Testis (tissue), 3 donors: ENCODE data around the gene TMEM132A. TPM values are rescaled to one million over a fixed set of nuclear protein-coding genes. Genes with fewer than 3 reads are reported as not detected.

Source experiments
- DNase-seq: peaks from one replicate; pipeline ENCODE4 v3.0.0-alpha.2; 2019
- H3K27ac ChIP-seq, 2 donors: fragments of 200-600 bp; sonication (generic); one replicate each; pipeline ENCODE4 v1.5.1; 2019
- H3K27me3 ChIP-seq: fragments of 200-600 bp; sonication (generic); one replicate; pipeline ENCODE4 v1.5.1; 2019
- H3K36me3 ChIP-seq: fragments of 200-600 bp; sonication (generic); one replicate; pipeline ENCODE4 v1.5.1; 2017; ENCODE audit warnings: low read depth; ENCODE audit errors: missing control alignments
- H3K4me1 ChIP-seq: fragments of 200-600 bp; sonication (generic); one replicate; pipeline ENCODE4 v1.5.1; 2019
- H3K4me3 ChIP-seq, 2 donors: fragments of 200-600 bp; sonication (generic); one replicate each; pipeline ENCODE4 v1.5.1; 2017 to 2019
- H3K9me3 ChIP-seq: fragments of 200-600 bp; sonication (generic); one replicate; pipeline ENCODE4 v1.5.1; 2017
- CTCF ChIP-seq, 3 experiments: fragments of 450-650 bp in 2 of 3; fragments of 200-600 bp in 1 of 3; sonication (generic) in 1 of 3; IDR thresholded peaks; one replicate each; pipeline ENCODE4 v1.5.1; 2016 to 2019; ENCODE audit warnings: antibody characterized with exemption in 3 of 3, mild to moderate bottlenecking in 2 of 3, moderate library complexity in 1 of 3
- POLR2A ChIP-seq: fragments of 450-650 bp; IDR thresholded peaks from one replicate; pipeline ENCODE4 v1.6.1; 2017; ENCODE audit warnings: antibody characterized with exemption, mild to moderate bottlenecking, moderate library complexity
- WGBS, 2 donors: methylation state at CpG; one replicate each; pipeline ENCODE4 v1.1.5; 2018; 5-methylcytosine and 5-hydroxymethylcytosine counted together
- intact Hi-C: fragments of 100-400 bp; cut with DNase I; formaldehyde crosslinking; loops from one replicate; pipeline ENCODE4 v1.15.1; 2023; ENCODE audit warnings: low total_unique reads
- polyA plus RNA-seq: library from polyadenylated mRNA; stranded (reverse); fragments of 350-450 nt; fragmentation: Illumina TruSeq; extraction: RNeasy Lipid Tissue Mini Kit (QIAGEN cat#74804); gene quantifications from one replicate; pipeline ENCODE4 v1.2.3, GENCODE V29; 2014; ENCODE audit warnings: low read depth, low replicate concordance; ENCODE audit not compliant: insufficient read depth
- total RNA-seq, 2 donors: library from RNA; depleted of rRNA; stranded (reverse); fragments of >200 nt; gene quantifications; one replicate each; pipeline ENCODE4 v1.2.3, GENCODE V29; 2016

Gene TMEM132A
- total and polyA plus RNA-seq, 3 donors from 2014 or later, result 17.8 to 39.0 (median 21.7) TPM

DNA sequence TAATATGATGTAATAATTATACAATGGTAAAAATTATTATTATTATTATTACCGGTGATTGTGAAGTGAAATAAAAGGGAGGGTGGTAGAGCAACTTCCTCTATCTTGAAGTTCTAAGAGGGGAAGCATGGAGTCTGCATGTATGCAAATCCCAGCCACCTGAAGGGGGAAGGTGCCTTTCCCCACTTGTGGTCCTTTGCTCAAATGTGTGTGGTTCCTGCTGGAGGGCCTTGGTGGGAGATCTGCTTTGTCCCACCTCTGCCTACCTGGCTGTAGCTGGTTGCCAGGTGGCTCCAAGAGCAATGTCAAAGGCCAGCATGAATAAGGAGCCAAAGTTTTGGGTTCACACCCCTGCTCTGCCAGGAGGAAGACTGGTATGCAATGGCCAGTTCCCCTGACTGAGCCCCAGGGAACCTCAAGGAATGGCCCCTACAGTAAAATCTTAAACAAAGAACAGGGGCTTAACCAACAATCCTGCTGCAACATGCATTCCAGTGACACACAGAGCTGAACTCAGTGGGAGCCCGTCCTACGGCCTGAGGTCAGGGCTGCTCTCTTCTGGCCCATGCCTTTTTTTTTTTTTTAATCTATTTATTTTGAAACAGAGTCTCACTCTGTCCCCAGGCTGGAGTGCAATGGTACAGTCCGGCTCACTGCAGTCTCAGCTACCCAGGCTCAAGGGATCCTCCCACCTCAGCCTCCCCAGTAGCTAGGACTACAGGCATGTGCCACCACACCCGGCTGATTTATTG is 8.5 kb downstream of the TMEM132A start:
- no peaks in the 10 kb centered on the region for H3K9me3 ChIP-seq
- no peak overlapping the region for H3K4me3 ChIP-seq
- no peak for DNase-seq
- no peak overlapping the region for H3K27ac ChIP-seq
- intact Hi-C loops, result no loop called here
- WGBS, 2 donors, result 46 to 56% methylated on average over 5 of the region's 5 CpGs
- H3K27me3 ChIP-seq, result no peaks in the 10 kb centered on the region
- no peaks in the 10 kb centered on the region for H3K36me3 ChIP-seq
- H3K4me1 ChIP-seq, result no peaks in the 10 kb centered on the region
- TF ChIP-seq CTCF (IDR thresholded peaks at IDR 0.05) (no peak), POLR2A (no peak)

GRCh38 chr11:60933416-60934123 is 9.3 kb downstream of the TMEM132A start:
- Histone ChIP-seq H3K4me3 (no peak overlapping the region), H3K36me3 (no peaks in the 10 kb centered on the region), H3K27me3 (no peaks in the 10 kb centered on the region), H3K9me3 (no peaks in the 10 kb centered on the region), H3K4me1 (no peaks in the 10 kb centered on the region), H3K27ac (no peak overlapping the region)
- intact Hi-C loops, result no loop called here
- TF ChIP-seq CTCF (IDR thresholded peaks at IDR 0.05) (no peak), POLR2A (no peak)
- no peak for DNase-seq
- WGBS, 2 donors, result 69 to 77% methylated on average over 10 to 37 of the region's 37 CpGs

- TF ChIP-seq CTCF (IDR thresholded peaks at IDR 0.05) (no peak), POLR2A (no peak)
- 67 to 86% methylated on average over 30 to 55 of the region's 57 CpGs for WGBS, 2 donors
- no peaks in the 10 kb centered on the region for H3K4me1 ChIP-seq
- intact Hi-C loops, result no loop called here
- H3K9me3 ChIP-seq, result no peaks in the 10 kb centered on the region
- H3K4me3 ChIP-seq, result no peak overlapping the region
- no peak overlapping the region for H3K27ac ChIP-seq
- DNase-seq, result no peak
- H3K36me3 ChIP-seq, result no peaks in the 10 kb centered on the region
- H3K27me3 ChIP-seq, result no peaks in the 10 kb centered on the region
Measured at GRCh38 chr11:60934124-60934789, 10.0 kb downstream of the TMEM132A start.

DNA sequence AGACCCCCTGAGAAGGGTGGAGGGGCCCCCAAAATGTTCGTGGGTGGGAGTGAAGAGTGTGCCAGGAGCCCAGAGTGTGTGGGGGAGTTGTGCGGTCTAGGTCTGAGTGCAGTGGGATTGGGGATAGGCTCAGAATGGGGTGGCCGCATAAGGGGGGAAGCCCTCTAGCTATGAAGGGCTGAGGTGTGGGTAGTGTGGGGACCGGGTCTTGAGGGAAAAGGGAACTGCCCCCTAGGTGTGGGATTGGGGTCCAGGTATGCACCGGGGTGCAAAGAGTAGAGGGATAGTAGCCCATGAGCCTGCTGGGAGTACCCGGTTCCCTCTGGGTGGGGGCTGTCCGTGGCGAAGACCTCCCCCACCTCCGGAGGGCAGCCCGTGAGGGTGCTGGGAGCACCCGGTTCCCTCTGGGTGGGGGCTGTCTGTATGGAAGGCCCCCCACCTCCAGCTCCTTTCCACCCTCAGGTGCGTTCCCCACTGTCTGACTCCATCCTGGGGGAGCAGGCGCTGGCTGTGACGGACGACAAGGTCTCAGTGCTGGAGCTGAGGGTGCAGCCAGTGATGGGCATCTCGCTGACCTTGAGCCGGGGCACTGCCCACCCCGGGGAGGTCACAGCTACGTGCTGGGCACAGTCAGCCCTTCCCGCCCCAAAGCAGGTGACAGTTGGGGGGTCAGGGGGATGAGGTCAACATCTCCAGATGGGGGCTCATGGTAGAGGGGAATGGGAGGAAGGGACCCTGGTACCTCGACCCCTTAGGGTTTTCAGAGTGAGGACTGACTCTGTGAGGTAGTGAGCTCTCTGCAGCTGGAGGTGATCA is 10.7 kb downstream of the TMEM132A start:
- DNase-seq, result no peak
- Histone ChIP-seq H3K9me3 (no peaks in the 10 kb centered on the region), H3K27ac (no peak overlapping the region), H3K4me1 (no peaks in the 10 kb centered on the region), H3K36me3 (no peaks in the 10 kb centered on the region), H3K27me3 (no peaks in the 10 kb centered on the region), H3K4me3 (no peak overlapping the region)
- WGBS, 2 donors, result 77 to 80% methylated on average over 14 to 21 of the region's 21 CpGs
- TF ChIP-seq POLR2A (no peak), CTCF (IDR thresholded peaks at IDR 0.05) (no peak)
- intact Hi-C loops, result no loop called here
